Measurements from ENCODE around the gene PQBP1. TPM values are rescaled to one million over a fixed set of nuclear protein-coding genes. Genes with fewer than 3 reads are reported as not detected.

Gene PQBP1
- total and polyA plus RNA-seq, 2 of the 13 experiments (the other 11 are each of a cell fraction or from before 2014, with no cell fraction given), result 58.1 to 80.9 TPM

- TF ChIP-seq, protein P1, sequence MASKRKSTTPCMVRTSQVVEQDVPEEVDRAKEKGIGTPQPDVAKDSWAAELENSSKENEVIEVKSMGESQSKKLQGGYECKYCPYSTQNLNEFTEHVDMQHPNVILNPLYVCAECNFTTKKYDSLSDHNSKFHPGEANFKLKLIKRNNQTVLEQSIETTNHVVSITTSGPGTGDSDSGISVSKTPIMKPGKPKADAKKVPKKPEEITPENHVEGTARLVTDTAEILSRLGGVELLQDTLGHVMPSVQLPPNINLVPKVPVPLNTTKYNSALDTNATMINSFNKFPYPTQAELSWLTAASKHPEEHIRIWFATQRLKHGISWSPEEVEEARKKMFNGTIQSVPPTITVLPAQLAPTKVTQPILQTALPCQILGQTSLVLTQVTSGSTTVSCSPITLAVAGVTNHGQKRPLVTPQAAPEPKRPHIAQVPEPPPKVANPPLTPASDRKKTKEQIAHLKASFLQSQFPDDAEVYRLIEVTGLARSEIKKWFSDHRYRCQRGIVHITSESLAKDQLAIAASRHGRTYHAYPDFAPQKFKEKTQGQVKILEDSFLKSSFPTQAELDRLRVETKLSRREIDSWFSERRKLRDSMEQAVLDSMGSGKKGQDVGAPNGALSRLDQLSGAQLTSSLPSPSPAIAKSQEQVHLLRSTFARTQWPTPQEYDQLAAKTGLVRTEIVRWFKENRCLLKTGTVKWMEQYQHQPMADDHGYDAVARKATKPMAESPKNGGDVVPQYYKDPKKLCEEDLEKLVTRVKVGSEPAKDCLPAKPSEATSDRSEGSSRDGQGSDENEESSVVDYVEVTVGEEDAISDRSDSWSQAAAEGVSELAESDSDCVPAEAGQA (IDR thresholded peaks at IDR 0.05; ENCODE audit: low read depth), result no peak
- TF ChIP-seq, protein P1 (CRISPR knock-in tag; IDR thresholded peaks at IDR 0.05; ENCODE audit: borderline replicate concordance), result no peak
- TF ChIP-seq HES4 (CRISPR knock-in tag; IDR thresholded peaks at IDR 0.05; ENCODE audit: borderline replicate concordance), result no peak
- TF ChIP-seq, protein P2, sequence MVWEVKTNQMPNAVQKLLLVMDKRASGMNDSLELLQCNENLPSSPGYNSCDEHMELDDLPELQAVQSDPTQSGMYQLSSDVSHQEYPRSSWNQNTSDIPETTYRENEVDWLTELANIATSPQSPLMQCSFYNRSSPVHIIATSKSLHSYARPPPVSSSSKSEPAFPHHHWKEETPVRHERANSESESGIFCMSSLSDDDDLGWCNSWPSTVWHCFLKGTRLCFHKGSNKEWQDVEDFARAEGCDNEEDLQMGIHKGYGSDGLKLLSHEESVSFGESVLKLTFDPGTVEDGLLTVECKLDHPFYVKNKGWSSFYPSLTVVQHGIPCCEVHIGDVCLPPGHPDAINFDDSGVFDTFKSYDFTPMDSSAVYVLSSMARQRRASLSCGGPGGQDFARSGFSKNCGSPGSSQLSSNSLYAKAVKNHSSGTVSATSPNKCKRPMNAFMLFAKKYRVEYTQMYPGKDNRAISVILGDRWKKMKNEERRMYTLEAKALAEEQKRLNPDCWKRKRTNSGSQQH (CRISPR knock-in tag; IDR thresholded peaks at IDR 0.05; ENCODE audit: low read depth), result no peak
- TF ChIP-seq SMARCC2 (IDR thresholded peaks at IDR 0.05), result no peak
- no peak for TF ChIP-seq KLF12 (CRISPR knock-in tag; IDR thresholded peaks at IDR 0.05; ENCODE audit: borderline replicate concordance)
- TF ChIP-seq ZNF225 (CRISPR knock-in tag; IDR thresholded peaks at IDR 0.05), result no peak
- no peak for TF ChIP-seq FOXC1 (CRISPR knock-in tag; IDR thresholded peaks at IDR 0.05; ENCODE audit: borderline replicate concordance)
- TF ChIP-seq, protein P3, sequence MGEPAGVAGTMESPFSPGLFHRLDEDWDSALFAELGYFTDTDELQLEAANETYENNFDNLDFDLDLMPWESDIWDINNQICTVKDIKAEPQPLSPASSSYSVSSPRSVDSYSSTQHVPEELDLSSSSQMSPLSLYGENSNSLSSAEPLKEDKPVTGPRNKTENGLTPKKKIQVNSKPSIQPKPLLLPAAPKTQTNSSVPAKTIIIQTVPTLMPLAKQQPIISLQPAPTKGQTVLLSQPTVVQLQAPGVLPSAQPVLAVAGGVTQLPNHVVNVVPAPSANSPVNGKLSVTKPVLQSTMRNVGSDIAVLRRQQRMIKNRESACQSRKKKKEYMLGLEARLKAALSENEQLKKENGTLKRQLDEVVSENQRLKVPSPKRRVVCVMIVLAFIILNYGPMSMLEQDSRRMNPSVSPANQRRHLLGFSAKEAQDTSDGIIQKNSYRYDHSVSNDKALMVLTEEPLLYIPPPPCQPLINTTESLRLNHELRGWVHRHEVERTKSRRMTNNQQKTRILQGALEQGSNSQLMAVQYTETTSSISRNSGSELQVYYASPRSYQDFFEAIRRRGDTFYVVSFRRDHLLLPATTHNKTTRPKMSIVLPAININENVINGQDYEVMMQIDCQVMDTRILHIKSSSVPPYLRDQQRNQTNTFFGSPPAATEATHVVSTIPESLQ (CRISPR knock-in tag; conservative IDR thresholded peaks at IDR 0.05), result no peak
These were observed 6.5 kb downstream of the PQBP1 start (continued) for GRCh38 chrX:48904180-48904579.
